IMR-90 (cell line): ENCODE data around the gene ZMAT5. TPM values are rescaled to one million over a fixed set of nuclear protein-coding genes. Genes with fewer than 3 reads are reported as not detected.

ENCODE experiments used
- ATAC-seq: fragments of 200-7000 bp; cut with Tn5 transposase; 2 replicates; pipeline ENCODE4 v1.9.1; 2020; ENCODE audit warnings: low read depth, mild to moderate bottlenecking, moderate library complexity
- BruUV-seq: library from RNA; stranded (reverse); fragments of 400-500 nt; replicated peaks from 2 replicates; lab custom pipeline; 2021; lab: Mats Ljungman, UMichigan
- CTCF ChIA-PET: fragments of 300-600 bp; formaldehyde crosslinking; extraction: SDS; loops from one replicate; lab custom pipeline; 2021; ENCODE audit warnings: antibody characterized with exemption; lab: Yijun Ruan, JAX
- POLR2A ChIA-PET: fragments of 300-600 bp; sonication (Branson Sonifier 250); formaldehyde crosslinking; loops from one replicate; lab custom pipeline; 2022; ENCODE audit warnings: antibody characterized with exemption; ENCODE audit not compliant: unreplicated experiment; lab: Charles Lee
- DNase-seq: peaks from one replicate; pipeline ENCODE4 v3.0.0; 2013
- H2AFZ ChIP-seq: replicated peaks from 2 replicates; pipeline ENCODE3; 2013; ENCODE audit warnings: low read length, mild to moderate bottlenecking; ENCODE audit not compliant: poor library complexity
- H2AK5ac ChIP-seq: 2 replicates; pipeline ENCODE4 v1.6.1; 2013; ENCODE audit warnings: low read depth, low read length, inconsistent platforms
- H2AK9ac ChIP-seq: replicated peaks from 2 replicates; pipeline ENCODE3; 2013; ENCODE audit warnings: mild to moderate bottlenecking, low read depth, low read length, moderate library complexity; ENCODE audit not compliant: poor library complexity
- H2BK120ac ChIP-seq: 2 replicates; pipeline ENCODE4 v1.6.1; 2013; ENCODE audit warnings: low read depth, low read length, inconsistent platforms
- H2BK15ac ChIP-seq: 3 replicates; pipeline ENCODE4 v1.6.1; 2013; ENCODE audit warnings: low read depth, low read length, inconsistent platforms
- H2BK20ac ChIP-seq: 2 replicates; pipeline ENCODE4 v1.6.1; 2013; ENCODE audit warnings: low read depth, mild to moderate bottlenecking, inconsistent platforms, low read length, moderate library complexity
- H2BK5ac ChIP-seq: 2 replicates; pipeline ENCODE4 v1.6.1; 2013; ENCODE audit warnings: mild to moderate bottlenecking, low read depth, low read length, inconsistent platforms; ENCODE audit not compliant: poor library complexity, severe bottlenecking
- H3K14ac ChIP-seq: replicated peaks from 2 replicates; pipeline ENCODE4 v1.6.1; 2013; ENCODE audit warnings: low read depth, low read length, inconsistent platforms
- H3K18ac ChIP-seq: 2 replicates; pipeline ENCODE4 v1.6.1; 2013; ENCODE audit warnings: low read depth, low read length, control low read depth
- H3K23ac ChIP-seq: 2 replicates; pipeline ENCODE4 v1.6.1; 2013; ENCODE audit warnings: low read depth, low read length, inconsistent platforms
- H3K27ac ChIP-seq: 2 replicates; pipeline ENCODE4 v1.5.1; 2013; ENCODE audit warnings: mild to moderate bottlenecking, control low read depth, low read length; ENCODE audit not compliant: insufficient read depth
- H3K27me3 ChIP-seq: 2 replicates; pipeline ENCODE4 v1.6.1; 2013; ENCODE audit warnings: low read length; ENCODE audit not compliant: control insufficient read depth, insufficient read depth
- H3K36me3 ChIP-seq: 2 replicates; pipeline ENCODE4 v1.6.1; 2013; ENCODE audit warnings: low read length, mixed read lengths; ENCODE audit not compliant: control insufficient read depth, insufficient read depth
- H3K4ac ChIP-seq: 2 replicates; pipeline ENCODE4 v1.6.1; 2013; ENCODE audit warnings: low read depth, low read length, inconsistent platforms
- H3K4me1 ChIP-seq: 2 replicates; pipeline ENCODE4 v1.6.1; 2013; ENCODE audit warnings: low read length, mixed read lengths; ENCODE audit not compliant: control insufficient read depth, insufficient read depth
- H3K4me2 ChIP-seq: 2 replicates; pipeline ENCODE4 v1.6.1; 2013; ENCODE audit warnings: low read depth, mild to moderate bottlenecking, control low read depth, low read length, moderate library complexity
- H3K4me3 ChIP-seq: 2 replicates; pipeline ENCODE4 v1.5.1; 2013; ENCODE audit warnings: low read depth, mild to moderate bottlenecking, control low read depth, low read length, moderate library complexity; ENCODE audit not compliant: insufficient read depth
- H3K56ac ChIP-seq: 2 replicates; pipeline ENCODE4 v1.6.1; 2013; ENCODE audit warnings: low read length, inconsistent platforms; ENCODE audit not compliant: insufficient read depth; ENCODE audit errors: extremely low read depth
- H3K79me1 ChIP-seq, 2 experiments: 2 replicates each; pipeline ENCODE4 v1.6.1; 2013; ENCODE audit warnings: low read length in 2 of 2, inconsistent platforms in 1 of 2, low read depth in 1 of 2
- H3K9ac ChIP-seq: 2 replicates; pipeline ENCODE4 v1.6.1; 2013; ENCODE audit warnings: low read depth, low read length, control low read depth
- H3K9me1 ChIP-seq: 2 replicates; pipeline ENCODE4 v1.6.1; 2013; ENCODE audit warnings: low read length, inconsistent platforms; ENCODE audit not compliant: insufficient read depth
- H3K9me3 ChIP-seq: 2 replicates; pipeline ENCODE4 v1.6.1; 2013; ENCODE audit warnings: low read length; ENCODE audit not compliant: control insufficient read depth, insufficient read depth
- H4K20me1 ChIP-seq: 2 replicates; pipeline ENCODE4 v1.6.1; 2013; ENCODE audit warnings: low read length, inconsistent platforms; ENCODE audit not compliant: insufficient read depth
- H4K5ac ChIP-seq: 2 replicates; pipeline ENCODE4 v1.6.1; 2013; ENCODE audit warnings: mild to moderate bottlenecking, low read depth, low read length, control low read depth
- H4K8ac ChIP-seq, 2 experiments: 2 replicates each; pipeline ENCODE4 v1.6.1; 2013; ENCODE audit warnings: low read depth in 2 of 2, low read length in 2 of 2, control low read depth in 1 of 2, inconsistent platforms in 1 of 2
- H4K91ac ChIP-seq: 2 replicates; pipeline ENCODE4 v1.6.1; 2013; ENCODE audit warnings: low read depth, low read length, inconsistent platforms; ENCODE audit not compliant: insufficient read depth
- BHLHE40 ChIP-seq: fragments of 150-350 bp; IDR thresholded peaks from 2 replicates; pipeline ENCODE4 v1.6.1; 2016; ENCODE audit warnings: mild to moderate bottlenecking, low read depth, low read length
- CEBPB ChIP-seq: IDR thresholded peaks from 2 replicates; pipeline ENCODE4 v1.6.1; 2012; ENCODE audit warnings: low read depth, low read length, improper control_type of control experiment
- CHD1 ChIP-seq: IDR thresholded peaks from 2 replicates; pipeline ENCODE4 v1.6.1; 2012; ENCODE audit warnings: low read depth, low read length, improper control_type of control experiment
- CTCF ChIP-seq: conservative IDR thresholded peaks from 2 replicates; pipeline ENCODE4 v1.5.1; 2012; ENCODE audit warnings: mild to moderate bottlenecking, low read depth, low read length, improper control_type of control experiment
- FOS ChIP-seq: fragments of 150-350 bp; IDR thresholded peaks from 2 replicates; pipeline ENCODE4 v1.6.1; 2016; ENCODE audit warnings: low read depth, low read length
- MAZ ChIP-seq: IDR thresholded peaks from 2 replicates; pipeline ENCODE4 v1.6.1; 2012; ENCODE audit warnings: low read depth, mild to moderate bottlenecking, low read length, improper control_type of control experiment, moderate library complexity, borderline replicate concordance
- MXI1 ChIP-seq: IDR thresholded peaks from 2 replicates; pipeline ENCODE4 v1.6.1; 2012; ENCODE audit warnings: low read depth, mild to moderate bottlenecking, low read length, moderate library complexity, borderline replicate concordance
- NFE2L2 ChIP-seq: fragments of 150-350 bp; IDR thresholded peaks from 2 replicates; pipeline ENCODE4 v1.6.1; 2016; ENCODE audit warnings: low read depth, mild to moderate bottlenecking, low read length
- POLR2A ChIP-seq: IDR thresholded peaks from 2 replicates; pipeline ENCODE4 v1.6.1; 2012; ENCODE audit warnings: mild to moderate bottlenecking, low read depth, low read length
- RAD21 ChIP-seq: IDR thresholded peaks from 2 replicates; pipeline ENCODE4 v1.6.1; 2012; ENCODE audit warnings: low read length, improper control_type of control experiment
- RCOR1 ChIP-seq: IDR thresholded peaks from 2 replicates; pipeline ENCODE4 v1.6.1; 2012; ENCODE audit warnings: mild to moderate bottlenecking, low read length, improper control_type of control experiment; ENCODE audit not compliant: insufficient replicate concordance
- RFX5 ChIP-seq: IDR thresholded peaks from 2 replicates; pipeline ENCODE4 v1.8.0; 2012; ENCODE audit warnings: low read depth, mild to moderate bottlenecking, low read length, moderate library complexity
- SMC3 ChIP-seq: fragments of 150-350 bp; IDR thresholded peaks from 2 replicates; pipeline ENCODE4 v1.6.1; 2016; ENCODE audit warnings: low read depth, mild to moderate bottlenecking, antibody characterized with exemption, low read length, moderate library complexity
- WGBS, 2 experiments: methylation state at CpG; one replicate each; pipeline versions ENCODE4 v1.1.5 to v1.1.7; 2013; ENCODE audit warnings: missing lambda C conversion rate in 2 of 2; ENCODE audit not compliant: insufficient read length in 1 of 2; ENCODE audit errors: extremely low coverage in 2 of 2; 5-methylcytosine and 5-hydroxymethylcytosine counted together
- dilution Hi-C: fragments of 300-500 bp; cut with HindIII; formaldehyde crosslinking; loops from one replicate; pipeline ENCODE4 v1.14.3; 2018; ENCODE audit warnings: low sequenced_read_pairs; ENCODE audit not compliant: unreplicated experiment
- in situ Hi-C: fragments of 300-500 bp; cut with MboI; formaldehyde crosslinking; loops from 3 replicates; pipeline ENCODE4 v1.14.3; 2019; ENCODE audit warnings: low sequenced_read_pairs, inconsistent platforms, mixed read lengths
- intact Hi-C: fragments of 100-400 bp; cut with micrococcal nuclease; formaldehyde crosslinking; loops from 2 replicates; pipeline ENCODE4 v1.10.0; 2022
- polyA plus RNA-seq, 3 experiments: library from polyadenylated mRNA; depleted of rRNA; stranded (reverse); fragments of >200 nt; gene quantifications; 2 replicates each; pipeline ENCODE4 v1.2.3, GENCODE V29; 2012; ENCODE audit warnings: low replicate concordance in 1 of 3
- total RNA-seq: library from RNA; depleted of rRNA; stranded (reverse); fragments of >200 nt; gene quantifications from 2 replicates; pipeline ENCODE4 v1.2.3, GENCODE V29; 2012
- TF ChIP-seq, protein P1 (sequence below): fragments of 150-350 bp; IDR thresholded peaks from 2 replicates; pipeline ENCODE4 v1.6.1; 2016; ENCODE audit warnings: low read depth, mild to moderate bottlenecking, low read length, moderate library complexity, borderline replicate concordance
- TF ChIP-seq, protein P2 (sequence below): fragments of 150-350 bp; IDR thresholded peaks from 2 replicates; pipeline ENCODE4 v1.6.1; 2017; ENCODE audit warnings: mild to moderate bottlenecking, antibody characterized with exemption, low read length, low read depth

Gene ZMAT5
- total and polyA plus RNA-seq, 2 of the 4 experiments (the other 2 are of a cell fraction) = 21.7 to 31.8 TPM

DNA sequence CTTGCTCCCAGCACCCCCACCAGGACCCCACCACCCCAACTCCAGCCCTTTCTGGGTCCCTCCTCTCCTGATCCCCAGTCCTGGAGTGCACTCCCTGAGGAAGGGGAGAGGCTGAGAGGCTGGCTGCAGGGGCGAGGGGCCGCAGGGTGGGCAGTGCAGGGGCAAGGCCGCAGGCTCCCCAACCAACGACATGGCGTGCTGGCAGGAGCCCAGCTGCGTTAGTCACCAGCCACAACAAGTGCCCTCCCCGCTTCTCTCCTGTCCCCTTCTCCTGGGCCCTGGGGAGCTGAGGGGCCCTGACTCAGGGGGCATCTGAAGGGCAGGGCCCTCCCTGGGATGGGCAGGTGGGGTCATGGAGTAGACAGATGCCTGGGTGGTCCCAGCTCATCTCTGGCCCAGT is 44.7 kb downstream of the ZMAT5 start:
- Histone ChIP-seq H4K91ac (no peak overlapping the region), H4K20me1 (peaks cover 9% of the 10 kb centered on the region), H2AK5ac (no peak overlapping the region), H3K23ac (no peak overlapping the region), H4K5ac (no peak overlapping the region), H3K9me3 (no peaks in the 10 kb centered on the region), H2BK15ac (no peak overlapping the region), H3K9ac (no peak overlapping the region), H2BK120ac (no peak overlapping the region), H2AFZ (no peak overlapping the region), H2AK9ac (no peak overlapping the region), H3K9me1 (no peaks in the 10 kb centered on the region), H3K79me1 (no peaks in the 10 kb centered on the region), H4K8ac (no peak overlapping the region), H3K27me3 (peaks cover 71% of the 10 kb centered on the region), H3K4ac (no peak overlapping the region), H3K27ac (no peak overlapping the region), H3K4me3 (no peak overlapping the region), H3K14ac (no peak overlapping the region), H2BK5ac (no peak overlapping the region), H3K56ac (no peak overlapping the region), H3K4me1 (no peaks in the 10 kb centered on the region; the same call in 1 of the 2 replicates), H2BK20ac (no peak overlapping the region), H3K18ac (no peak overlapping the region), H3K36me3 (no peaks in the 10 kb centered on the region), H3K4me2 (no peak overlapping the region)
- ChIA-PET POLR2A (no interaction called here), CTCF (no interaction called here)
- ATAC-seq (no peak), DNase-seq (no peak)
- BruUV-seq = no TSS peak
- intact Hi-C loops = no loop called here
- in situ Hi-C loops = no loop called here
- TF ChIP-seq, protein P1, sequence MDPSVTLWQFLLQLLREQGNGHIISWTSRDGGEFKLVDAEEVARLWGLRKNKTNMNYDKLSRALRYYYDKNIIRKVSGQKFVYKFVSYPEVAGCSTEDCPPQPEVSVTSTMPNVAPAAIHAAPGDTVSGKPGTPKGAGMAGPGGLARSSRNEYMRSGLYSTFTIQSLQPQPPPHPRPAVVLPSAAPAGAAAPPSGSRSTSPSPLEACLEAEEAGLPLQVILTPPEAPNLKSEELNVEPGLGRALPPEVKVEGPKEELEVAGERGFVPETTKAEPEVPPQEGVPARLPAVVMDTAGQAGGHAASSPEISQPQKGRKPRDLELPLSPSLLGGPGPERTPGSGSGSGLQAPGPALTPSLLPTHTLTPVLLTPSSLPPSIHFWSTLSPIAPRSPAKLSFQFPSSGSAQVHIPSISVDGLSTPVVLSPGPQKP = no peak
- TF ChIP-seq MXI1 (no peak), NFE2L2 (no peak), RAD21 (no peak), BHLHE40 (no peak), CEBPB (no peak), FOS (no peak), CHD1 (no peak), SMC3 (no peak), CTCF (no peak), RCOR1 (no peak), RFX5 (no peak), POLR2A (no peak), MAZ (no peak)
- TF ChIP-seq, protein P2, sequence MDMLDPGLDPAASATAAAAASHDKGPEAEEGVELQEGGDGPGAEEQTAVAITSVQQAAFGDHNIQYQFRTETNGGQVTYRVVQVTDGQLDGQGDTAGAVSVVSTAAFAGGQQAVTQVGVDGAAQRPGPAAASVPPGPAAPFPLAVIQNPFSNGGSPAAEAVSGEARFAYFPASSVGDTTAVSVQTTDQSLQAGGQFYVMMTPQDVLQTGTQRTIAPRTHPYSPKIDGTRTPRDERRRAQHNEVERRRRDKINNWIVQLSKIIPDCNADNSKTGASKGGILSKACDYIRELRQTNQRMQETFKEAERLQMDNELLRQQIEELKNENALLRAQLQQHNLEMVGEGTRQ = no peak
- dilution Hi-C loops = no loop called here
- WGBS, 2 experiments = no CpG with 5 or more reads among the region's 7 CpGs
